Fibroblast of villous mesenchyme (primary cell): Measurements from ENCODE around the gene RFX3. TPM values are rescaled to one million over a fixed set of nuclear protein-coding genes. Genes with fewer than 3 reads are reported as not detected.

Source experiments
- DNase-seq: peaks from one replicate; pipeline ENCODE4 v3.0.0-alpha.2; 2010; ENCODE audit warnings: low read depth
- H3K4me3 ChIP-seq: 2 replicates; pipeline ENCODE4 v1.5.1; 2011; ENCODE audit warnings: low read depth, mild to moderate bottlenecking, low read length
- CTCF ChIP-seq: IDR thresholded peaks from 2 replicates; pipeline ENCODE4 v1.5.1; 2012; ENCODE audit warnings: low read depth, mild to moderate bottlenecking, low read length; ENCODE audit not compliant: insufficient read depth
- total RNA-seq: library from RNA; depleted of rRNA; stranded (reverse); fragments of >200 nt; gene quantifications from 2 replicates; pipeline ENCODE4 v1.2.3, GENCODE V29; 2012

The RFX3 gene
- total RNA-seq, 1 donor: 3.5 TPM

- no peak for TF ChIP-seq CTCF
- DNase-seq: no peak
- H3K4me3 ChIP-seq: no peak overlapping the region
Observed at GRCh38 chr9:3247211-3247610, 278.6 kb downstream of the RFX3 start.

GRCh38 chr9:3246241-3246640 lies 279.6 kb downstream of the RFX3 start:
- no peak for TF ChIP-seq CTCF
- H3K4me3 ChIP-seq: no peak overlapping the region
- no peak for DNase-seq

- DNase-seq: no peak
- no peak overlapping the region for H3K4me3 ChIP-seq
- no peak for TF ChIP-seq CTCF
Observed at GRCh38 chr9:3244963-3245653, 280.7 kb downstream of the RFX3 start.

- no peak for TF ChIP-seq CTCF
- no peak overlapping the region for H3K4me3 ChIP-seq
- no peak for DNase-seq
Observed at GRCh38 chr9:3243683-3244082, 282.1 kb downstream of the RFX3 start.

- no peak for TF ChIP-seq CTCF
- no peak overlapping the region for H3K4me3 ChIP-seq
- DNase-seq: peak; percentile 19
Observed at GRCh38 chr9:3241290-3241689, 284.5 kb downstream of the RFX3 start.

GRCh38 chr9:3240656-3241268 lies 285.0 kb downstream of the RFX3 start:
- TF ChIP-seq CTCF: peak; percentile 90
- H3K4me3 ChIP-seq: no peak overlapping the region
- peak; percentile 67 for DNase-seq
